HG02885 (cell line): ENCODE data around the gene ZDHHC6.
"Not testable (repeated sequence)": the region's sequence is repeated elsewhere in the genome, so short reads cannot be mapped to it uniquely, and the experiment has no call there.

Experiments used
- ATAC-seq: cut with Tn5 transposase; IDR thresholded peaks from one replicate; pipeline ENCODE4 v1.9.1; 2021; ENCODE audit warnings: mild to moderate bottlenecking; ENCODE audit not compliant: unreplicated experiment, poor library complexity

Gene ZDHHC6

DNA sequence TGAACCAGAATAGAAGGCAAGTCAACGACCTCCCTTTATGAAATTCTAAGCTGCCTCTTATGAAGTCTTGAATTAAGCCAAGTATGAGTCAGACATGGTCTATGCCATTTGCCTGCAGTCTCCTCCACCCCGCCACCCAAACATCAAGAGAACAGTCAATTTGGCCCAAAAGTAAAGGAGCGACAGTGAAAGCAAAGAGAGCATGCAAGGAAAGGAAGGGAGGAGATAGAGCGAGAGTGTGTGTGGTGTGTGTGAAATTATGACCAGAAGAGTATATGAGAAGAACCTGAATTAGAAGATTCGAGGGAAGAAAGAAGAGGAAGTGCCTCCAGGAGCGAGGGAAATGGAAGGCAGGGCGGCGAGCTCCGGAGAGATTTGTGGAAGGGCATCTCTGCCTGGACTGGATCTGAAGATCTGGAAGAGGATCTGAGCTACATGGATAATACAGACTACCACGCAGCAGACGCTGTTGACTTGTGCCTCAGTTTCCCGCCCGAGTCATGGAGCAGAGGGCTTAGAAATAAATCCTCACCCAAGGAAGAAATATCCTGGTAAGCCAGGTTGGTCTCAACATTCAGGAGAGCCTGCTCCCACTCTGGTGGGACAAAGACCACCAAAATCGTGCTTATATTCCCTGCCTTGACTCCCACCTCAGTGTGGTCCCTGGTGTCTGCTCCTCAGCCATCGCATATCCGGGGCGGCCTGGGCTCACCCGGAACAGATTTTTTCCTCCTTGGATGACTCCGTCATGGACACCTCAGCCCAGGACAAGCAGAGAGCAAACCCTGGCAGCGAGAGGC, 459 bp downstream of the ZDHHC6 start:
- no peak for ATAC-seq

DNA sequence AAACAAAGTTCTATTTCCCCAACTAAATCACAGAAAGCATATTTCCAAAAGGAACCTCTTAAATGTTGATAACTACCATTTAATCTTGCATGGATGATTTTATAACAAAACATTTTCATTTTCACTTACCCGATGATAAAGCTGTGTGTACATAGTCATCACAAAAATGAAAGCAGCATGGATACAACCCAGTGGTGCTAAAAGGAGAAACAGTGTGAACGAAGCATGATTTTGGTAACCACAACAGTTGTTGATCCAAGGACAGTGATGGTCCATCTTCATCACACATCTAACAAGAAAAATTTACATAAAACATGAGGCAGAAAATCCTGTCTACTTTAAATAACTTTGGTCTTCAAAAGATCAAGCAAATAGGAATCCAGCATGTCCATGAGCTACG, 4.7 kb downstream of the ZDHHC6 start:
- no peak for ATAC-seq

DNA sequence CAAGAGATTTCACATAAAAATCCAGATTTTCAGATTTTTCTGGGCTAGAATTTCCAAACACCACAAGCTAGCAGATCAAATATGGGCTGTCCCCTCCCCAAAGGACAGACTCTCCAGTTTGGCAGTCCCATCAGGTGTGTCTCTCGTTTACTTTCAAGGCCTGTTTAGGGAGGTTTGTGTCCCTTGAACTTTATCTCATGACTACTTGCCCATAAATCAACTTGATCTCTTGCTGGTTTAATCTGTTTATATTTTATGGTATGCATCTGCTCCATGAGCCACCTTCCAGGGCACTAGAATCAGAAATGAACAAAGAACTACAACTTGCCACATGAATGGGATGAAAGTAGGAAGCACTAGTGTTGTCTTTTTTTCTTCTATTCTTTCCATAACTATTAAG, 5.2 kb downstream of the ZDHHC6 start:
- ATAC-seq, result no peak

DNA sequence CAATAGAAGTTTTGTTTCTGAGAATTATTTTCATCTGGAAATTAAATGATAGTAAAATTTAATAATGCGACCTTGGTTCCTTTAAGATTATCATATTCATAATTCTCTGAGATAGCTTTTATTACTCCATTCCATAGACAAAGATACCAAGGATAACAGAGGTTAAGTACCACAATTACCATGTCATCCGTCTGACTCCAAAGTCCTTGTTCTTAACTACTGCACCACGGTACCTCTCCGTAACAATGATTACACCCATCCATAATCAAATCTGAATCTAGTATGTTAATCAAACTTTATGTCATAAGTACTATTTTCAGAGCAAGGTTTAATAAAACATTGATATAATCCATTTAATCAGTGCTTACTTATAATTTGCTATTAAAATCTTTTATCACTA, 8.4 kb downstream of the ZDHHC6 start:
- no peak for ATAC-seq

GRCh38 chr10:112434988-112435619, 11.6 kb downstream of the ZDHHC6 start:
- ATAC-seq, result no peak

GRCh38 chr10:112433136-112433535, 13.6 kb downstream of the ZDHHC6 start:
- no peak for ATAC-seq

GRCh38 chr10:112429654-112430230, 17.0 kb downstream of the ZDHHC6 start:
- ATAC-seq, result no peak

DNA sequence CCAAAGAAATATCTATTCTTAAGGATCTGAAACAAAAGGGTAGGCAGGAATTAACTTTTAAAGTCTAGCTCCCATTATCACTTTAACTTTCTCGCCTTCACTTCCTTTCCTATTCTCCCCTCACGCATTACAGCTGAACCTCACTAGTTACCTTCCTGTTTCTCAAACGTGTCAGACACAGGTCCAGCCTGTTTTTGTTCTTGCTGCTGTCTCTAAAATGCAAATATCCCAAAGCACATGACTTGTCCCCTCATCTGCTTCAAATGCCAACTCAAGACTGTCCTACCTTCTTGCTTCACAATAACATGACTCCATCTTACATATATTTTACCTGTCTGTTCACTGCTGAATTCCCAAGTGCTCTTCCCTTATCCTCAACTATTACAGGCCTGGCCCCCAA, 17.6 kb downstream of the ZDHHC6 start:
- peak; percentile 46 for ATAC-seq

DNA sequence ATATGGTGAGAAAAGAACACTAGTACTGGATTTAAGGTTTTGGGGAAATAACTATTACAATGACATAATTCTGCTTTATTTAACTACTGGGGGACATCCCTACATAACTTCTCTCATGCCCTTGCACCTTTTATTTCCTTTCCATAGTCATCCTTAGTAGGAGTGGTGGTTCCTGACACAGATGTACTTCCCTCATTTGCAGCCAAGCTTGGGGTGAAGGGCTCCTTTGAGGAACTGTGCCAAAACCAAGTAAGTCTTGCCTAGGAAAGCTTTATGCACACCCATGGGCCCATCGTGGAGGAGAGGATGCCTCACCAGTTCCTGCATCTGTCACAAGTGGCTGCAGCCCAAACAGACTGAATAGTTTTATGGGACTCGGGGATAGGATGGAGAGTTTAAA, 20.6 kb downstream of the ZDHHC6 start:
- no peak for ATAC-seq

GRCh38 chr10:112424651-112425050, 22.1 kb downstream of the ZDHHC6 start:
- no peak for ATAC-seq

DNA sequence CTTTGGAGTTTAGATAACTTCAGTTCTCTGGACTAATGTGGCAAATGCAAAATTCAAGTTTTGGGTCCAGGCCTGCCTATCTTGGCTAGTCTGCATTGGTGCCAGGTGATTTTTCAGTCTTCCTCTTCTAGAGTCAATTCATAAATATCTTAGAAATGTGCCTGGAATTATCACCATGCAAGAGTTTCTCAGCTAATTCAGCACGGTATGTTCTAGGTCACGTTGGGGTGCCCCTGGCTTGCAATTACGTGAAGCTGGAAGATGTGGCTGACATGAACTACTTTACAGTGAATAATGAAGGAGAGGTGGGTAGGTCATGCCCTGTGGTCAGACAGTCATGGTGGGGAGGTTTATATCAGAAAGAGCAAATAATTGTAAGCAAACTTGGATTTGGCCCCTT, 25.0 kb downstream of the ZDHHC6 start:
- no peak for ATAC-seq

DNA sequence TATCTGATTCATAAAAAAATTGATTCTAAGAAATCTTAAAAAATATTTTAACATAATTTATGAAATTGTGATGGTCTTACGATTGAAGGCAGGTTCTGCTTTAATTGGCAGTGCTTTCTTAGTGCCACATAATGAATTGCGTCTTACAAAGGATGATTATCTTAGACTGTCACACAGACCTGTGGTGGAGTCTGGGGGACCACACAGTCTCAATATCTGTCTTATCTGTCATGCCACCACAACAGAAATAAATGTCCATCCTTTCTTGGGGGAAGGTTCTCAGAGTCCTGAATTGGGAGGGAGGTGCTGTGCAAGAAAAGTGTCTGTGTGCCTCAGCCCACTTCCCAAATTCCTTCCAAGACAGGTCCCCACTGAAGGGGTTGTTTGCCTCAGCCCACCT, 34.0 kb downstream of the ZDHHC6 start:
- no peak for ATAC-seq

- ATAC-seq, result no peak
These were observed 37.0 kb downstream of the ZDHHC6 start for GRCh38 chr10:112409755-112410154.

GRCh38 chr10:112409299-112409698, 37.4 kb downstream of the ZDHHC6 start:
- no peak for ATAC-seq

DNA sequence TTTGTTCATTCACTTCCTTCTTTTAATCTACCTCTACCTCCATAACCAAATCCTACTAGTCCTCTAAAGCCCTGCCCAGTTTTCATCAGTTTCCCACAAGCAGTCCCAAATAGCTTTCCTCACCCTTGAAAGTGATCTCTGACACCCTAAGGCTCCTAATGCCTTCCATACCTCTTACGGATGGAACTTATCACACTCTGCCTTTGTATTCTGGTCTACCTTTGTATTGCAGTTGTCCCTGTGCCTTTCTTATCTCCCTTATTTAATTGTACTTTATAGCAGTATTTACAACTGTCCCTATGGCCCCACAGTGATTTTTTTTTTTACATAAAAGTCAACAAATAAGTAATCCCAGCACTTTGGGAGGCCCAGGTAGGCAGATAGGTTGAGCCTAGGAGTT, 39.0 kb downstream of the ZDHHC6 start:
- ATAC-seq, result no peak

DNA sequence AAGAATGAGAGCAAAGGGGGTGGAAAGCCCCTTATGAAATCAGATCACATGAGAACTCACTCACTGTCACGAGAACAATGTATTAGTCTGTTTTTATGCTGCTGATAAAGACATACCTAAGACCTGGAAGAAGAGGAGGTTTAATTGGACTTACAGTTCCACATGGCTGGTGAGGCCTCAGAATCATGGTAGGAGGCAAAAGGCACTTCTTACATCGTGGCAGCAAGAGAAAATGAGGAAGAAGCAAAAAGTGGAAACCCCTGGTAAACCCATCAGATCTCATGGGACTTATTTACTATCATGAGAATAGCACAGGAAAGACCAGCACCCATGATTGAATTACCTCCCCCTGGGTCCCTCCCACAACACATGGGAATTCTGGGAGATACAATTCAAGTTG, 39.9 kb downstream of the ZDHHC6 start:
- not testable (repeated sequence) for ATAC-seq

DNA sequence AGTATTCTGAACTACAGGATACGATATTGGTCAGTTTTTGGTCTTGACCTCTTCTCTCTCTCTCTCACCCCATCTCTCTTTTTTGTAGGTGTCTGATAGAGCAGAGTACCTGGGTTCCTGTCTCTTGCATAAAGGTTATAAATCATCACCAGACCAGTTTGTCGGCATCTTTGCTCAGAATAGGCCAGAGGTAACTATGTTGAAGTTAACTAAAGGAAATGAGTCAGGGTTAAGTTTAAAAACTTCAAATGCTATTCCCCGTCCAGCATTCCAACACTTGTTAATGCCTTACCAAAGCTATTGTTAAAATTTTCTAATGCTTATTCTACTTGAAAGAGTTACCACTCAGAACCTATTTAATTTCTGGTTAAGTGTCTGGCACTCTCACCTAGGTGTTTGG, 42.1 kb downstream of the ZDHHC6 start:
- no peak for ATAC-seq

DNA sequence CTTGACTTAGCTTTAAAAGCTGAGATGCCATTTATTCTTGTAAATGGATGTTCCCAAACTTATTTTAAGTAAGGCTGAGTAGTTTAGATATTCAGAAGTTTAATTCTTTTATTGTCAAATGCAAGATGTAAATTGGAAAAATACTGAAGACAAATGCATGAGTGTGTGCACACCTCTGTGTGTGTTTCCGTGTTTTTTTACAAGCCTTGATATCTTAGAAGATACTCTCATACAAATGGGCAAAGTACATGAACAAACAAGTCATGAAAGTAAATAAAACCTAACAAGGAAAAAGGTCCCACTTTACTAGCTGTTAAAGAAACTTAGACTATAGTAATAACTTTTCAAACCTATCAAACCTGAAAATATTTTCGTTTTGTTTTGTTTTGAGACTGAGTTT, 43.8 kb downstream of the ZDHHC6 start:
- ATAC-seq, result no peak

- ATAC-seq, result no peak
These were observed 49.1 kb downstream of the ZDHHC6 start for GRCh38 chr10:112397592-112397991.

- no peak for ATAC-seq
These were observed 50.7 kb downstream of the ZDHHC6 start for GRCh38 chr10:112395809-112396530.

GRCh38 chr10:112394475-112394875, 52.2 kb downstream of the ZDHHC6 start:
- ATAC-seq, result no peak
